Muscle of back (tissue), 11 donors: ENCODE results near the gene TMPRSS11A. TPM values are rescaled to one million over a fixed set of nuclear protein-coding genes. Genes with fewer than 3 reads are reported as not detected.

Experiments used
- DNase-seq, 3 donors: peaks; one replicate each; pipeline versions ENCODE4 v3.0.0 to v3.0.0-alpha.2; 2013
- polyA plus RNA-seq, 10 donors: library from polyadenylated mRNA; unstranded; fragments of 120-200 nt; gene quantifications; one replicate each; pipeline ENCODE4 v1.2.1, GENCODE V29; 2013; ENCODE audit not compliant: insufficient read length in 10 of 10

Gene TMPRSS11A
- polyA plus RNA-seq, 10 donors, result 0.07 to 0.09 (median 0.07) TPM; not detected in 7

- peak in 2 of 3 donors; percentile 41 to 60 for DNase-seq
Observed at GRCh38 chr4:67871867-67872266, 91.4 kb downstream of the TMPRSS11A start.

- no peak for DNase-seq
Observed at GRCh38 chr4:67869580-67870190, 93.6 kb downstream of the TMPRSS11A start.

- peak in 2 of 3 donors; percentile 44 to 70 for DNase-seq
Observed at GRCh38 chr4:67861513-67861912, 101.8 kb downstream of the TMPRSS11A start.

Other genes starting within 250 kb of the TMPRSS11A start
- under 1 TPM; 0.09 to 0.80 (median 0.31) TPM for gene GNRHR, start 209.1 kb downstream of the TMPRSS11A start, polyA plus RNA-seq
- gene TMPRSS11D, start 79.5 kb downstream of the TMPRSS11A start, polyA plus RNA-seq, result under 1 TPM in 4 of 10 donors, not detected in 6; 0.17 to 0.92 (median 0.34) TPM
- under 1 TPM in 4 of 10 donors, not detected in 6; 0.12 to 0.17 (median 0.13) TPM for gene TMPRSS11F, start 166.4 kb upstream of the TMPRSS11A start, polyA plus RNA-seq